Peyer's patch (tissue), 4 donors: ENCODE data around the gene MED10. TPM values are rescaled to one million over a fixed set of nuclear protein-coding genes. Genes with fewer than 3 reads are reported as not detected.

Experiments
- DNase-seq, 3 donors: peaks; one replicate each; pipeline ENCODE4 v3.0.0-alpha.2; 2017 to 2019
- H3K27ac ChIP-seq, 4 donors: fragments of 200-600 bp; sonication (generic); one replicate each; pipeline ENCODE4 v1.5.1; 2016 to 2019
- H3K27me3 ChIP-seq, 2 donors: fragments of 200-600 bp; sonication (generic); one replicate each; pipeline ENCODE4 v1.5.1; 2019
- H3K36me3 ChIP-seq, 3 donors: fragments of 200-600 bp; sonication (generic); one replicate each; pipeline ENCODE4 v1.5.1; 2016 to 2019
- H3K4me1 ChIP-seq, 4 donors: fragments of 200-600 bp; sonication (generic); one replicate each; pipeline ENCODE4 v1.5.1; 2016 to 2019
- H3K4me3 ChIP-seq, 4 donors: fragments of 200-600 bp; sonication (generic); 1 replicate in 3 of 4; 2 replicates in 1 of 4; pipeline ENCODE4 v1.5.1; 2016 to 2019; ENCODE audit warnings: mild to moderate bottlenecking in 1 of 4
- H3K9me3 ChIP-seq, 4 donors: fragments of 200-600 bp; sonication (generic); one replicate each; pipeline ENCODE4 v1.5.1; 2016 to 2019; ENCODE audit warnings: mild to moderate bottlenecking in 1 of 4
- CTCF ChIP-seq, 6 experiments: fragments of 450-650 bp in 4 of 6; fragments of 200-600 bp in 2 of 6; sonication (generic) in 1 of 6; IDR thresholded peaks; one replicate each; pipeline ENCODE4 v1.5.1; 2017 to 2019; ENCODE audit warnings: antibody characterized with exemption in 6 of 6, mild to moderate bottlenecking in 3 of 6, moderate library complexity in 1 of 6
- POLR2A ChIP-seq, 2 donors: fragments of 450-650 bp; IDR thresholded peaks; one replicate each; pipeline ENCODE4 v1.5.1; 2017; ENCODE audit warnings: antibody characterized with exemption in 2 of 2, mild to moderate bottlenecking in 2 of 2, moderate library complexity in 2 of 2
- total RNA-seq, 4 donors: library from RNA; depleted of rRNA; stranded (reverse); fragments of >200 nt; gene quantifications; one replicate each; pipeline ENCODE4 v1.1.0, GENCODE V29; 2016

MED10 gene
- total RNA-seq, 4 donors from 2014 or later, result 20.8 to 42.9 (median 26.5) TPM

- Histone ChIP-seq H3K36me3 (no peaks in the 10 kb centered on the region), H3K4me3 (peak overlapping the region in 2 of 4 donors; percentile 21 to 34), H3K4me1 (no peaks in the 10 kb centered on the region), H3K27me3 (no peaks in the 10 kb centered on the region), H3K27ac (no peak overlapping the region), H3K9me3 (no peaks in the 10 kb centered on the region)
- no peak for TF ChIP-seq POLR2A (IDR thresholded peaks at IDR 0.05)
- no peak for TF ChIP-seq CTCF (IDR thresholded peaks at IDR 0.05)
- peak in 2 of 3 donors; percentile 62 to 76 for DNase-seq
These were observed 29.0 kb downstream of the MED10 start for GRCh38 chr5:6349387-6349786.

GRCh38 chr5:6348476-6349000, 29.8 kb downstream of the MED10 start:
- Histone ChIP-seq H3K4me1 (no peaks in the 10 kb centered on the region), H3K27me3 (no peaks in the 10 kb centered on the region), H3K27ac (no peak overlapping the region), H3K36me3 (no peaks in the 10 kb centered on the region), H3K9me3 (no peaks in the 10 kb centered on the region), H3K4me3 (no peak overlapping the region)
- TF ChIP-seq CTCF (IDR thresholded peaks at IDR 0.05), result no peak
- TF ChIP-seq POLR2A (IDR thresholded peaks at IDR 0.05), result no peak
- no peak for DNase-seq

GRCh38 chr5:6347673-6348072, 30.7 kb downstream of the MED10 start:
- TF ChIP-seq CTCF (IDR thresholded peaks at IDR 0.05) (no peak), POLR2A (IDR thresholded peaks at IDR 0.05) (no peak)

GRCh38 chr5:6347165-6347564, 31.2 kb downstream of the MED10 start:
- H3K4me1 ChIP-seq, result no peaks in the 10 kb centered on the region
- no peak for TF ChIP-seq CTCF (IDR thresholded peaks at IDR 0.05)
- TF ChIP-seq POLR2A (IDR thresholded peaks at IDR 0.05), result no peak
- H3K36me3 ChIP-seq, result no peaks in the 10 kb centered on the region
- DNase-seq, result no peak
- H3K4me3 ChIP-seq, result no peak overlapping the region
- no peaks in the 10 kb centered on the region for H3K9me3 ChIP-seq
- H3K27ac ChIP-seq, result no peak overlapping the region
- no peaks in the 10 kb centered on the region for H3K27me3 ChIP-seq

More at GRCh38 chr5:6347673-6348072, 30.7 kb downstream of the MED10 start:
- Histone ChIP-seq H3K36me3 (no peaks in the 10 kb centered on the region), H3K4me1 (no peaks in the 10 kb centered on the region), H3K9me3 (no peaks in the 10 kb centered on the region), H3K27me3 (no peaks in the 10 kb centered on the region), H3K4me3 (no peak overlapping the region), H3K27ac (no peak overlapping the region)
- DNase-seq, result no peak

GRCh38 chr5:6344593-6344989, 33.8 kb downstream of the MED10 start:
- no peaks in the 10 kb centered on the region for H3K27me3 ChIP-seq
- H3K36me3 ChIP-seq, result no peaks in the 10 kb centered on the region
- no peaks in the 10 kb centered on the region for H3K4me1 ChIP-seq
- H3K27ac ChIP-seq, result no peak overlapping the region
- no peak for TF ChIP-seq CTCF (IDR thresholded peaks at IDR 0.05)
- no peak for TF ChIP-seq POLR2A (IDR thresholded peaks at IDR 0.05)
- DNase-seq, result no peak
- no peak overlapping the region for H3K4me3 ChIP-seq
- no peaks in the 10 kb centered on the region for H3K9me3 ChIP-seq
